DMS114 treated with DMSO at 0.1 percent for 48 hours (cell line): ENCODE measurements around the gene AFF3.

Experiments
- DNase-seq: peaks from one replicate; lab custom pipeline; 2025; ENCODE audit not compliant: unreplicated experiment; lab: John Stamatoyannopoulos, UW

Gene AFF3

GRCh38 chr2:99714349-99714748, 428.0 kb downstream of the AFF3 start:
- no peak for DNase-seq

DNA sequence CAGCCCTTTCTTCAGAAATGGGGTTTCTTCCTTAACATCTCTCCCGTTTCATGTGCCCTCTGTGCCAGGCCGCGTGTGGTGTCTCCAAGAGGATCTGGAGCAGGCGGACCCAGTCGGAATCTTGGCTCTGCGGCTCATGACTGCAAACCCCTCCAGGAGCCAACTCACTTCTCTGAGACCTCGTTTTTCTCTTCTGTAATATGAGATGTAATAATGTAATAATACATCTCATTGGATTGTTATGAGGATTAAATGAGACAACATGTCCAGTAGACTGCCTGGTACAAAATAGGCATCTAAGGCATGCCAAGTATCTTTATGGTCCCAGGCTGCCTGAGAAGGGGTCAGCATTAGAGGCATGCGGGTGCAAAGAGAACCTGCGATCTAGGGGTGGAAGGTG, 431.2 kb downstream of the AFF3 start:
- DNase-seq: no peak

- no peak for DNase-seq
Observed at GRCh38 chr2:99710721-99711120, 431.7 kb downstream of the AFF3 start.

DNA sequence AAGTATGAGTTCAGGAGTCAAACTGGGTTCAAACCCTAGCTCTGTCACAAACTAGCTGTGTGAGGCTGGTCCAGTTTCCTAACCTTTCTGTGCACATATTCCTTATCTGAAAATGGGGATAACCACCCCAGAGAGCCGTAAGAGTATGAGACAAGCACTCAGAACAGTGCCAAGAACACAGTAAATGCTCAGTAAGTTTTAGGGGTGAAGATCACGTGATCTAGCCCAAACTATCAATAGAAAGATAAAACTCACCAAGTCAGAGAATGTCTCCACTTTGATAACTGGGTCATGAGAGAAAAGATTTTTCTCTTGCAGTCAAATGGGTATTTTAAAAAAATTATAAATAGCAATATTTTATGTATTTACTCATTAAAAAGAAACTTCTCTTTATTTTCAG, 433.2 kb downstream of the AFF3 start:
- no peak for DNase-seq

GRCh38 chr2:99708231-99708630, 434.2 kb downstream of the AFF3 start:
- DNase-seq: no peak

DNA sequence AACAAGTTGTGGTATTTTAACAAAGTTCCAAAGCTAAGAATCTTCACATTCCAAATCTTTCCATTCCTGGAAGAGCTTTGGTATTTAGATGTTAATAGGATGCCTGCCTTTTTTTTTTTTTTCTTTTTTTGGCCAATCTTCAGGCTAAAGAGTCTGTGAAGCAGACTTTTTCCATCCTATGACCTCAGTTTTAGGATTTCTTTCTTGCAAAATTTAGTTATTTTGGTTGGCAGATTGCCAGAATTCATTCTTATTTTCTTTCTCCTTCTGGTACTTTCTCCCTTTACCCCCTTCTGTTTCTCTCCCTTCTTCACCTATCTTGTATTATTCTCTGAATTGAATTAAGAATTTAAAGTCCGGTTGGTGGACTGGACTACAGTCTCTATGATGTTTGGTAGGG, 434.8 kb downstream of the AFF3 start:
- no peak for DNase-seq

DNA sequence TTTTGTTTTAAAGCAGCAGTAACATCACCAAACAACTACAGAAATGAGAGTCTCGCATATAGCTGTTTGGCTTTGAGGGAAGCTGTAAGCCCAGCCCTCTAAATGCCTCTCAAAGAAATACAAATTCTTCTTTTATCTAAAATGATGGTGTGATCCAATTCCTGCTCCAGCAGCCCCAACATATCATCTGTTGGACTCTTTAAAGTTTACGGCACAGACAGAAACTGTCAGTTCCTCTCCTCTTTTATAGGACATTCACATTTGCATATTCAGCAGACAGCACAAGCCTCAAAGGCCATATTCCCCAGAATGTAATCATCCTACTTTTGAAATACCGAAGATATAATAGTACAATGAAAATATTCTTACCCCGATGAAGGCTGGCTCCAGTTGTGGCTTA, 435.7 kb downstream of the AFF3 start:
- DNase-seq: no peak

DNA sequence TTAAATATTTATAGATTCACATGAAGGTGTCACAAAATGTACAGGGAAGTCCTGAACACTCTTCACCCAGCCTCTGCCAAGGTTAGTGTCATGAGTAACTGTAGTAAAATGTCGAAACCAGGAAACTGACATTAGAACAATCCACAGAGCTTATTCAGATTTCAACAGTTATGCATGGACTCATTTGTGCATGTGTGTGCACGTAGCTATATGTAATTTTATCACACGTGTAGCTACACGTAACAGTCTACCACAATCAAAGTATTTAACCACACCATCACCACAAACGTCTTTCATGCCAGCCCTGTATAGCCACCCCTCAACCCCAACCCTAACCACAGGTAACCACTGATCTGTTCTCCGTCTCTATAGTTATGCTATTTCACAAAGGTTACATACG, 440.9 kb downstream of the AFF3 start:
- no peak for DNase-seq

DNA sequence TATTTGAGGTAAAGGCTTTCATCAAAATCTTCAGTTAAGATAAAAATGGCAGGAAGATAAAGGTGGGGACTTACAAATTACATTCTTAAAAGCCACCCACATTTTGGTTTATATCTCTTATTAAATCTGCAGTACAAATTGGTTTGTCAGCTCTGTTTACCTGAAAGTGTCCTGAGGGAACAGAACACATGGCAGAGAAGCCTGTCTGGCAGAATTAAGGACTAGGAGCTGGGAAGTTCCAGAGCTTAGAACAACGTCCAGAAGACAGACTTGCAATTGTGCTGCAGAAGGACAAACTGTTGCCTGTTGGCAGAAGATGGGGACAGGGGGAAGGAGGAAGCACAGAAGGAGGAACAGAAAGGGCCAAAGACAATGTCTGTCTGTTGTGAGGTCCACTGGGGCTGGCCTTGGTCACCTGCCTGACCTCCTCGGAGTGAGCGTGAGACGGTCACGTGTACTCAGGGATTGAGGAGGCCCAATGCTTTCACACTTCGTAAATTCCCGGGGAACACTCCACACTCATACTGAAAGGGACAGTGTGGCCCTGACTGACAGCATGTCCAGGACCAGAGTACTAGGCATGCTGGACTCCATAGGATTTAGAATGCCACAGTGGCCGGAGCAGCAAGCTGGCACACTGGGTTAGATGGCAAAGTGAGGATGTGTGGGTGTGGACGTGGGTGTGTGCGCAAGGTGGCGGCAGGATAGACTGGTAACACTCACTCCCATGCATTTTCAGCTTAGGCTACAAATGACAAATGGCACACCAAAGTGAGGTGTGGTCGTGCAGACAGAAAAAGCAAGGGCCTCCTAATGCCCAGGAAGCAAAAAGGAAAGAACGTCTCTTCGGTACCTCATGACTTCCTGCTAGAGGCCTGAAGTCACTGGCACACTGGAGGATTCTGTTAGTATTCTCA, 441.6 kb downstream of the AFF3 start:
- no peak for DNase-seq

DNA sequence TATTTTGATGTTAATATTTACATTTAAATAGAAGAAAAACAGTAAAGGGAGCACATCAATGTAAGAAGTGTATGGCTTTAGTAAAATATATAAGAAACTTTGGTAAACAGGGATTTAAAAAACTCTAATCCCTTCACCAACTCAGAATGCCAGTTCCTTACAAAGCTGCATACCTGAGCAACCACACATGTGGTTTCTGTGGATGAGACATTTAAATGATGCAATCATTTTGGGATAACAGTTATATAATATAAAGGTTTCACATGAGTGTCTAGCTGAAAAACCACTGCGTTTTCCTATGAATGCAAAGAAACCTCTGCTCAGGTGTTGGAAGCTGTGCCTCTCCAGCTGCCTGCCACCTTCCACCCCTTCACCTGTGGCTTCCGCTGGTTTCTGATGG, 443.5 kb downstream of the AFF3 start:
- DNase-seq: no peak

DNA sequence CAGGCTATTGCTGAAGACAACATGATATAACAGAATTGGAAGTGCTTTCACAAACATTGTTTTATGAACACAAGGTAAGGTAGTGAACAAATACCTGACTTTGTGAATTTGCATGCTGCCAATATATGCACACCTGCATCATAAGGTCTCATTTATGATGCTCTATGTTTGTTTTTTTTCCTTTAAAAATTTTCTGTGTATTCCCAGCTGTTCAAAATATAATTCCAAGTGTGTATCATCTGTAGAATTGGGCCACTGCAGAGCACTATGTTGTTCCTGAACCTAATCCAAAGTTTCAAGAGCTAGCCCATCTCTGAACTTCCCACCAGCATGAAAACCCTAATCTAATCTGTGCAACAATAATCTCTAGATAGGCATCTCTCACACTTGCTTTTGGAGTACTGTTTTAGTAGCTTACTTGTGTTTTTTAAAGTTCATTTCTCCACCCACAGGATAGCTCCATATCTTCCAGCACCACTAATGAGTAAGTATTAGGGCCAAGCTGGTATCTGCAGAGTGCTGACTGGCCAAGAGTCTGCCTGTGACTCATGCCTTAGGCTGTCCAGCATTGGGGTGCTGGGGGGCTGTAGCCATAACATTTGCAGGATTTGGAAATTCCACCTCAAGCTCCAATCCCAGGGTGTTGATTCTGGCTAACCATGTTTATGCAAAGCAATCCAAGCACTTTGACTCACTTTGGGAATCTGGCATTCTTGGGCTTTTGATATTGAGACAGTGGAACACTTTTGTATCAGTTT, 444.4 kb downstream of the AFF3 start:
- no peak for DNase-seq

DNA sequence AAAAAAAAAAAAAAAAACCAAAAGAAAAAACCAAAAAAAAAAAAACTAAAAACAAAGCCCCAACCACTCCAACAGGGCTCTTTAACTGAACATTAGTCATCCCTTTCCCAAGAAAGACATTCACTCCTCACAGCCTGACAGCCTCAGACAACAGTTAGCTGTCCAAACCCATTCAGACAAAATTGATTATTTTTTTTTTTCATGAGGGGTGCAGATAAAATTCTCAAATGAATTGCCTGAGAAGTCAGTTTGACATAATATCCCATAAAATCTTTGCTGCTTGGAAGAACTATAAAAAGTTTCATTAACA, 446.5 kb downstream of the AFF3 start:
- DNase-seq: no peak

DNA sequence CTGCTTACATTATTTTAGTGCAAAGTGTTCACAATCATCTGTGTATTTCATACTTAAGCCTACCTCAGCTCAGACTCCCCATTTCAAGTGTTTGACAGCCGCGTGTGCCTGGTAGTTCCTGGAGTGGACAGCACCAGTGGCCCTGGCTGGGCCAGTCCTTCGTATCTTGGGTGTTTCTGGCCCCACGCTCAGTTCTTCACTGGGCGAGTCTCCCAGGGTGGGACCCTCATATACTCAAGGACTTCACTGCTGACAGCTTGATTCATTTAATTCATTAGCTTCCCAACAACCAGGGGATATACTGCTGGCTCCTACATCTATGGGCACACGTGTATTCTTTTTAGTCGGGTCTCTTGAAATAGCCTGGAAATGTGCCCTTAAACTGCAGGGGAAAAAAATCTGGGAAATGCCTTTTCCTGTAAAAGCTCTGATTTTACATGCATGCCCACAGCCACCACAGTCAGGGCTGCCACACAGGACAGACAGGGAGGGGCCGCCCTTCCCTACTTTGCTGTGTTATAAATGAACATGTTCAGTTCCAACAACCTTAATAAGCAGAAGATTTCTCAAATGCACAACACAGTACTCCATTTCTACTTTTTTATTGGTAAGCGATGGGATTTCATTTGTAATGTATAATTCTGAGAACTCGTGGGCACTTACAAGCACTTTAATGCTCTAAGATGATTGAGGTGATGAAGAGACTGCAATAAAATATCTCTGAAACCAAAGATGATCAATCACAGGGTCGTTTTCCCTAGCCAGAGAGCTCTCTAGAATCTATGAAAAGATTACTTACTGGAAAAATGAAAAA, 447.1 kb downstream of the AFF3 start:
- DNase-seq: no peak

- DNase-seq: no peak
Observed at GRCh38 chr2:99694331-99694730, 448.1 kb downstream of the AFF3 start.

DNA sequence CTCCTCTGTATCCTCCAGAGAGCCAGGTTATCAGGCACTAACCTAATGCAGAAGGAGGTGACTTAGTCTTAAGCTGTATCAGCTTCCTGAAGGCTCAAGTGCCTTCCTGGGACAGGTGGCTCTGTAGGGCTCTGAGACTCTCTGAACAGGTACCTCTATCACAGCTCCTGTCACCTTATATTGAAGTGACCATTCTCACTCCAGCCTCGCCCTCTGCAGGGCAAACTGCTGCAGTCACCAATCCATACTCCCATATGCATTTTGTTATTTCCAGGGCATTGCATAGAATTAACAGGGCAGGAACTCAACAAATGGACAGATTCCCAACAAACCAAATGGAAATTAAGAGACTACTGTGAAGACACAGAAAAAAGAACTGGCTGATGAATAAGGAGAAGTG, 449.6 kb downstream of the AFF3 start:
- DNase-seq: no peak

DNA sequence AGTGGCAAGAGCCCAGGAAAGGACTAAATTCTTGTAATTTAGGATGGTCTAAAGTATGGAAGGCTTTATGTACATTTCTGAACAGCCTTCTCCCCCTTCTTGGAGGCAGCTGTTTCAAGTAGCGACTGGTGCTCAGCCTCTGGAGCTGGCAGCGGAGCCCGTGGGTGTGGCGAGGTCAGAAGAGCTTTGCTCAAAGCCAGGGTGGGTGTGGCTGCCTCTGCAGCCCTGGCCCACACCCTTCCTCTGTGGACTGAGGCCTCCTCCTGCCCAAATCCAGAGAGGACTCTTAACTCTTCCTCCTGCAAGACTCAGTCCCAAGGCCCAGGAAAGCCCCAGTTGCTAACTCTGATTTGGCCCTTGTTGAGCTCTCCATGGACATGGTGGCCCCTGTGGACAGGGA, 450.5 kb downstream of the AFF3 start:
- no peak for DNase-seq

DNA sequence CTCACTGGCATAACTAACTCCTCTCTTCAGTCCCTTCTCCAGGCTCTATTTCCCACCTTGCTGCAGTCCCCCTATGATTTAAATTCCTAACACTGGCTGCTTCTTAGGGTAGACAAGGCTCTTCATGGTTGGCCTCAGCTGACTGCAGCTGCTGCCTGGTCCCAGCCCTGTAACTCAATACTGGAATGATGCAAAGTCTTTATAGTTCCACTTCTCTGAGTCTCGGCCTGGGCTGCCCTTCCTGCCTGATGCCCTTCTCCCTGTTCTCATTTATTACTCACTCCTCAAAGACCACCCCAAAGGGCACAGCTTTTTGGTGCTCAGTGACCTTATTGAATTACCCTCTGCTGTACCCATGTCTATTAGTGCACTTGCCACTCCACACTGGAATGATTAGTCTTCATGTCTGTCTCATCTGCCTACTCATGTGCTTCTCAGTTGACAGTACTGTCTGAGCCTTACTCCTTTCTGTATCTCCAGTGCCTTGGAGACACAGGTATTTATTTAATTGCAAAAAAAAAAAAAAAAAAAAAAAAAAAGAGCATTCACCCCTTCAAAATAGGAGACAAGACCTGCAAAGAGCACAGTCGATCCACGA, 453.1 kb downstream of the AFF3 start:
- no peak for DNase-seq

- no peak for DNase-seq
Observed at GRCh38 chr2:99688699-99689098, 453.7 kb downstream of the AFF3 start.

DNA sequence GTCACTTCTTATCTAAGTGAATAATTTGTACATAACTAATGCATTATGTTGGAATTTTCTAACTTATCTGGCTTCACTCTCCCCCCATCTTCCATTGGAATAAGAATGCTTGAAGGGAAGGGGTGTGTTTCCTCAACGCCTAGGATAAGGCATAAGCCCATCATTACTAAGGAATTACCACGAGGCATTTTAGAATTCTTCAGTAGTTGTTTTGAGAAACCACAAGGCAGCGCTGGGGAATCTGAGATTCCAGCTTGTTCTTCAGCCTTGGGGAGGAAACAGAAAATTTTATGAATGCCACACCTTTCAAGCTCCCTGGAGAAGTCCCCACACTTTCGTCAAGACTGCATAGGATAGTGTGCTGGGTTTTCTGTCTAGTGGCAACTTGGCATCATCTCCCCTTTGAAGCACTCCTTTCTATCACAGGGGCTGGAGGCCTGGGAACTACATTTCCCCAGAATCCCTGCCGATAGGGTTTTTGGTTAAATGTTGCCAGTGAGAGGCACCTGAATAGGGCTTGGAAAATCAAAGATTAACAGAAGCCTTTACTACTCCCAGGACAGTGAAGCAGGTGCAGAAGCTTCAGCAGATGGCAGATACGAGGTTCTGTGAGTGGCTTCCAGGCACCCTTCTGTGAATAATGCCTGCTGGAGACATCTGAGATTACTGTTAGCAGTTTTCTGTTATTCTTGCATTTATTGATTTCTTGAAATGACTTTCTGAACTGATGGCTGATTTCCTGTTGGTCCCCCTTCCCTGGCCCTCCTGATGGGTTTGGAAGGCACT, 459.9 kb downstream of the AFF3 start:
- no peak for DNase-seq

DNA sequence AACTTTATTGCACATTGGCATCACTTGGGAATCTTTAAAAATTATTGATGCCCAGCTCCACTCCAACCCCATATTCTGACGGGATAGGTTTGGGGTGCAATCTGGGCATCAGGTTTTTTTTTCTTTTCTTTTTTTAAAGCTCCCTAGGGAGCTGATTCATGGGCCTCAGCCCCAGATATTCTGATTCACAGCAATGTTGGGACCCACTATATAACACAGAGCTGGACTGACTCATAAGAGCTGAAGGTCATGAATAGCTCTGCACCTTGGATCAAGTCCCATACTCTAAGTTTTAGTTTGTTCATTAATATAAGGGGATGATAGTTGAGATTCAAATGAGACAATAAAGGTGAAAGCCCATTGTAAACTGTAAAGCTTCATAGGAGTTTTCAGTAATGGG, 461.4 kb downstream of the AFF3 start:
- DNase-seq: no peak

DNA sequence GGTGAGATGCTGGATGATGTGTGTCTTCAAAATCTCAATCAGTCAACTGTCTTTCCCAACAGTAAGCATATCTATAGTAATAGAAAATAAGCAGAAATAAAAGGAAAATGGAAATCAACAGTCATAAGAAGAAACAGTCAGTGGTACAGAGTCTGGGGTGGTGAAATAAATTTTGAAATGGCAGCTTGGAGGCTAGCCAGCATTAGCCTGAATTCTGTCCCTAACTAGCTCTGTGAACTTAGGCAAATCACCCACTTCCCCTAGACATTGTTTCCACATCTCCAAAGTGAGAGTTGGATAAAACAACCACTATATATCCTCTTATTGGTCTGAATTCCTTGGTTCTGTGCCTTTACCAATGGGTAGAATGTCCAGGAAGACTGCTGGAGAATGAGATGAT, 462.9 kb downstream of the AFF3 start:
- no peak for DNase-seq
